Right forelimb (tissue), 1 donor: ENCODE data around the gene PHACTR1.
"Not testable (repeated sequence)": the region's sequence is repeated elsewhere in the genome, so short reads cannot be mapped to it uniquely, and the experiment has no call there.

Experiments used
- DNase-seq: peaks from one replicate; pipeline ENCODE4 v3.0.0-alpha.2; 2018

Gene PHACTR1

DNA sequence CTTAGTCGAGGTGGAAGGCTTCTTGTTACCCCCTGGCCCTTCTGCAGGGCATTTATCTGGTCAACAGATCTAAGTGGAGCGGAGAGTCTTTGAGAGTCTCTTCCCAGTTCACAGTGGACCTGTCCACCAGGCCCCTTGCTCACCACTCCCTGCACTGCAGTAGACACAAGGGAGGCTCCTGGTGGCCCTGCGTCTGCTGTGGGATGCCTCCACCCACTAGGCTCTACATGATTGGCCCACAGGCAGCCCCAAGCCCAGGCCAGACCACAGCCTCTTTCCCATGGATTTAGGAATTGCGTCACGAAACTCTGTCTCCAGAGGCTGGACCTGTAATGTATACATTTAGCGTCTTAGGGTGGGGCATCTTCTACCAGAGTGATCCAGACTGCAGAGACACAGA, 583.4 kb downstream of the PHACTR1 start:
- DNase-seq, result no peak

GRCh38 chr6:13300643-13301590, 584.4 kb downstream of the PHACTR1 start:
- no peak for DNase-seq

DNA sequence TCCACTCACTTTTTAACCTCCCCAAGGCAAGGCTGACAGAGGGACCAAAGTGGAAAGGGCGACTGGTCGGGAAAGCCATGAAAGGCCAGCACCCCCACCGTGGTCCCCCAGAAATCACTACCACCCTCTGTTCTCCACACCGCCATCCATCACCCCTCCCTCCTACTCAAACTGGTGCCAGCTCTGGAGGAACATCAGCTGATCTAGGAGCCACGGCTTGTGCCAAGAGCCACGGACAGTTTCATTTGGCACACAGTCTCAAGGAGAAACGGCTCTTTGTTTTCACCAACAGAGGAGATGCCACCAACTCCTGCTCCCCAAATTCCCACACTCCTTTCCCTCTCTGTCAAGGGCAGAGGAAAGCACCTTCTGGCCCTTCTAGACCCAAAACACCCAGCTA, 585.7 kb downstream of the PHACTR1 start:
- DNase-seq, result no peak

DNA sequence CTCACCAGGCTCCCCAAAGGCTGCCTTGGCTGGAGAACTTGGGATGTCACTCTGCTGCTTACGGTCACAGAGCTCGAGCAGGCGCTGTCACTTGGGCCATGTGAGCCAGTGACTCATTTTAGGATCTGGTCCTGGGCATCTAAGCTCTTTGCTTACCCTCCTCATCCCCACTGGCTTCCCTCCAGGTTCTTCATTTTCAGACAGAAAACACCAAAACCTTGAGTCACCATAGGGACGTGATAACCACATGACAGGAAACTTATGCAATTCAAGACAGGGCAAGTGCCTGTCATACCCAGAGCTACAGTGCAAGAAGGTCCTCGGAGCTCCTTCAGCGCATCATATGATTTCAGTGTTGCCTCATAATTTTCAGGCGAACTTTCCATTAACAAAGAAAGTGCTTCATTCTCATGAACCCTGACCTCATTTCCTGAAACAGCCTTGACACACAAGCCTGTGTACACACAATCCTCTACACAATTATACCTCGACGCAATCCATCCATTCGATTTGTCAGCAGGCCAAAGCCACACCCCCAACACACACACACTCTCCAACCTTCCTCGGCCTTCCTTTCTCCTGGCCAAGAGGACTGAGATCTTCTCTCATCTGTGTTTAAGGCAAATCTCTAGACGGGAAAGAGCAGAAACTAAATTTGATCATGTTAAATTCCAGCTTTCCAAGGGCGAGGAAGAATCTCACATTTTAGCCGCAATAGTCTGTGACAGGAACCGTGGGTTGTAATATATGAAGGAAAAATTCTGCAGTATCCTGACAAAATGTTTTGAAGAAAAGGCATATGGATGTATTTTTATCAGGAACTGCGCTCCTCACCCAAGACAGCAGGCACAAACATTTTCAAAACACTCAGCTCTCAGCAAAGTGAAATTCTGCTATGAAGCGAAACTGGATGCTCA, 586.4 kb downstream of the PHACTR1 start:
- no peak for DNase-seq

DNA sequence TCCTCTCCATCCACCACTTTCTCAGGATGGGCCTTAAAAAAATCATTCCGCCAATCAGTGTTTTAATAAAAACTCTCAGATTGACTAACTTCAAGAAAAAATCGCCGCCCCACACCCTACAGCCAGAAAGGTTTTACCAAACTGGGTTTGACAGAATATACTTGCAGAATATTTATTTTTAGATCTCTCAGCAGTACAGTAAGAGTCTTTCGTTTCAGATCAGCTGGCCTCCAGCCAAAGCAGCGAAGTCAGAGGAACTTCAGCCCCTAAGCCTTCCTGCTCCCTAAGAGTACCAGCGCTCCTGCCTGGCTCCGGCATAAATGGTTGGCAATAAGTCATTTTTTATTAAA, 587.1 kb downstream of the PHACTR1 start:
- DNase-seq, result no peak

DNA sequence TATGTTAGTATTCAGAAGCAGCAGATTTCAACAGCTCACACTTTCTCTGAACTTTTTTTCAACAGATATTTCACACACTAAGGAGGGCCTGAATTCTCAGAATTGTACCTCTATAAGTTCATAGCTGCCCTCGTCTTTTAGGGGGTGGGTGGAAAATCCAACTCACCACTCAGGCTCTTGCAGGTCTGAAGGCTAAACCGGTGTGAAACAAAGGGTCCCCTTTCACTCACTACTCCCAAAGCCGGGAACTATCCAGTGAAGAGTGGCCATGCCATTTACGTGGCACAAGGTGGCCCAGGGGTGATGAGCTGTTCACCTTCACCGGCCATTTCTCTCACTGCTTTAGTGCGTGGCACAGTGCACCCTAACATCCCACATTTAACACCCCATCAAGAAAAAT, 587.5 kb downstream of the PHACTR1 start:
- DNase-seq, result no peak

DNA sequence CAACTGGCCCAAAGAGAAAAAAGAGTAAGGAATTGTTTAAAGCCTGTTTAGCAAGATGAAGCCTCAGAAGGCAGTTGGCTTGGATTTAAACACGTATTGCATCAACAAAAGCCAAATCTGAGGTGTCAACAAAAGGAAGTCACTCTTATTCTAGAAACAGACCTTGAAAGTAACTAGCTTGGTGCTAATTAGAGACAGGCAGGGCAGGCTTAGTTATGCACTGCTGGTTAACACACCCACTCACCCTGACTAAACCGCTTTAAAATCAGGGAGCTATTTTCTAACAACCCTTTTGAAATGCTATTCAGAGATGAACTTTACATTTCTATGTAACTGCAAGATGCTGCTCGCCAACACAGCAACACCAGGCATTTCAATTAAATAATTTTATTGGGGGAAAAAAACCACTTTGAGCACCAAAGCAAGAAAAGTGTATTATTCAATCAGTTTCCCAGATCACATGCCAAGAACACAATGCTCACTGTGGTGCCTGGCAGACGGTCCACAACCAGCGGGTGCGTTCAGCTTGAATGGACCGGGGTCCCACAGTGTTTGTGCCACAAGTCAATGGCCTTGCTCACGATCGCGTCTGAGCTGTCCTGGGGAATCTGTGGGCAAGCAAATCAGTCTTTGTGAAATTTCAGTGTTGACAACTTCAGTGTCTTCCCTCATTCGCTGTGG, 588.2 kb downstream of the PHACTR1 start:
- no peak for DNase-seq

DNA sequence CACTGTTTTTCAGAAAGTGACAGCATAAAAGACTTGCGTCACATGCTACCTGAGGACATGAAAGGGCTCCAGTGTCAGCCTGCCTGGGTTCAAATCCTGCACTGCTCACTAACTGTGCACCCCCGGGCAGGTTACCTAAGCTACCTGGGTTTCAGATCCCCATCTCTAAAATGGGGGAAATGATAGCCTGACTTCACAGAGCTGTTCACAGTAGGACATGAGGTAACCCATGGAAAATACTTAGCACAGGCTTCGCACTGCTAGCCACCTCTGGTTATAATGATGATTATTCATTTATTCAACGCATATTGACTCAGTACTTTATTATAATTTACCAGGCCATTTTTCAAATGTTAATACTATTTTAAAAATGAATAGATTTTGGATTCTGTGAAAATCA, 588.7 kb downstream of the PHACTR1 start:
- DNase-seq, result no peak

DNA sequence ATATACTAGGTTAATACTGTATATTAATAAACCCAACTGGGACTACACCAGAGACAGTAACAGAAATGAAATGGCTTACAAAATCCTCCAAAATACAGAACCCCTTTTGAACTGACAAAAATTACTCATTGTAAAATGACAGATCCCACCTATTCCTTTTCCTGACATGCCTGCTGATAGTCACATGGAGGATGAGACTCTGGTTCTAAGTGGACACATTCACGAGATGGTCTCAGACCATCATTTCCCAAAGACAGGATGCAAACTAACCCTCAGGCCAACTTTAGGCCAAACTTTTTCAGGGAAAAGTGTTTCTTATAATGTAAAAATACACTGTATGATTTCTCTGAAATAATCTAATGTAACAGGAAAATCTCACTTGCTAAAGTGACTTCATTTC, 589.2 kb downstream of the PHACTR1 start:
- no peak for DNase-seq

DNA sequence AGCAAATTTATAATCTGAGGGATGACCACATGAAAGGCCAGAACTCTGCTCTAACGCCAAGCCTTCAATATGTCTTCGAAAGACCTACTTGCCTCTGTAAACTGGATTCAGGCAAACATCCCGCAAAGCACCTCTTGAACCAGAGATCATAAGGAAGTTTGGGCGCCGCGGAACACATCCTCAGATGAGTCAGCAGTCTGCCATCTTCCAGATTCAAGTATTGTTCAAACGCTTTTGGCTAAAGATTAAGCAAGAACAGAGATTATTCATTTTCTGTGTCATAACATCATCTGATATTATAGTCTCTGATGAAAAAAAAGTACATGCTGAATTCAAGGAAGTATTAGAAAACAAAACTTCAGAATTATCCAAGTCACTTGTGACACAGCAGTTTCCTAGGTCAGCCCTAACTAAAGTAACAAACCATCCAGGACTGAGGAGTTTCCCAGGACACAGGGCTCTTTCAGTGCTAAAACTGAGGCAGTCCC, 591.0 kb downstream of the PHACTR1 start:
- DNase-seq, result no peak

DNA sequence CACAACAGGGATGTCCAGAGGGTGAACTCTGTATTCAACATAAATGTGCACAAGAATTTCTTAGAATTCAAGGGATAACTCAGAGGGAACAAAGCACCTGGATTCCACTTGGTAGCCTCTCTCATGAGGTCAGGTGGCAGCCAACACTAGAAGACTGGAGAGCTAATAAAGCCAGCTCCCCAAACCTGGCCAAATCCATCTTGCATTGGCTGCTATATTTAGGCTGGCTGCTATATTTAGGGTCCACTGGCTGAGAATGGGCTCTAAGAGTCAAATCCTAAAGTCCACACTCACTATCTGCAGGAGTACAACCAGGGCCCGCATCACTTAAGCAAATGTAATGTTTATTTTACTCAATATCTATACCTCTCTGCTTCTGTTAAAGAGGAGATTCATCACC, 591.8 kb downstream of the PHACTR1 start:
- no peak for DNase-seq

DNA sequence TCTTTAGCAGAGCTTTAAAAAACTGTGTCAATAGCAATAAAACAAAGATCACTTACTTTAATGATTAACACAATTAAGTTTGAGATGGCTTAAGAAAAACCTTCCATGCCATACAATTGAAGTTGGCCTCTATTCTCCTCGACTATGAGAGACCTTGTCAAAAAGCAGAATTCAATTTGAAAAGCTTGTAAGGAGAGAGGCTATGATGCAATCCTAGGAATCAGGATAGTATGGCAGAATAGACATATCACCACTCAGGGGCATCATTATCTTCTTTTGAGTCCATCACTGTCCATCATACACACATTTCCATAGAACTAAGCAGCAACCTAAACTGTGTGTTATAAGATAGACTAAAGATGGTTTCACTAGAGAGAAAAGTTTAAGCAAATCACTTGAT, 594.6 kb downstream of the PHACTR1 start:
- DNase-seq, result no peak

- no peak for DNase-seq
Observed at GRCh38 chr6:13314806-13315205, 598.2 kb downstream of the PHACTR1 start.

- DNase-seq, result no peak
Observed at GRCh38 chr6:13315896-13316295, 599.3 kb downstream of the PHACTR1 start.

GRCh38 chr6:13318821-13319220, 602.3 kb downstream of the PHACTR1 start:
- DNase-seq, result no peak

DNA sequence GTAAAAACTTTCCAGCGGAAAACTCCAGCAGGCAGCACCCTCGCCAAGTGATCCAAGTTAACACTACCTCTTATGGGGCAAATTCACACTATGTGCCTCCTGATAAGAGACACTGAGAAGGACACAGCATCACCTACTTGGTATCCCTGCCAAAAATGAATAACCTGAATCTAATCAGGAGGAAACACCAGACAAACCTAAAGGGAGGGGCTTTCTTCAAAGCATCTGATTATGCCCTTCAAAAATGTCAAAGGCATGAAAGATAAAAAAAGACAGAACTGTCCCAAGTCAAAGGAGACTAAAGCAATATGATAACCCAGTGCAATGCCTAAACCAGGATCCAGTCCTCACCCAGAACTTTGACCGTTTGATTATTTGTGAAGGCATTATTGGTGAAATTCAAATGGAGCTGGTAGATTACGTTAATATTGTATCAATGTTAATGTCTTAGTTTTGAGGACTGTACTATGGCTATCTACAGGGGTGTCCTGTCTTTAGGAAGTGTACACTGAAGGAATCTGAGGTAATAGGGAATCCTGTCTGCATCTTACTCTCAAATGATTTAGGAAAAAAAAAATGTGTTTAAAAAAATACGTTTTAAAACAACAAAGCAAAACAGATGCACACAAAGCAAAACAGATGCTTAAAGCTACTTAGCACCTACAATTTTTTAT, 603.5 kb downstream of the PHACTR1 start:
- no peak for DNase-seq

DNA sequence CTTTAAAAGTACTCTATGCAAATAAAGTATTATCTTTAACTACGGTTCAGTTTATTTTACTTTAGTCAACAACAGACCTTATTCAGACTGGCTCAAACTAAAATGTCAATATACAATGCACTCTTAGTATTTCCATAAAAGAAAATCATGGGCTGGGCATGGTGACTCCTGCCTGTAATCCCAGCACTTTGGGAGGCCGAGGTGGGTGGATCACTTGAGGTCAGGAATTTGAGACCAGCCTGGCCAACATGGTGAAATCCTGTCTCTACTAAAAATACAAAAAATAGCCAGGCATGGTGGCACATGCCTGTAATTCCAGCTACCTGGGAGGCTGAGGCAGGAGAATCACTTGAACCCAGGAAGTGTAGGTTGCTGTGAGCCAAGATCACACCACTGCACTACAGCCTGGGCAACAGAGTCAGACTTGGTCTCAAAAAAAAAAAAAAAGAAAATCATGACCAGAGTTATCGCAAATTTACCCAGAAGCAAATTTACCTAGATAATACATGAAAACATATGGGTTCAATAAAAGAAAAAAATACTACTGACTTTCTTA, 609.5 kb downstream of the PHACTR1 start:
- not testable (repeated sequence) for DNase-seq

GRCh38 chr6:13327691-13328075, 611.1 kb downstream of the PHACTR1 start:
- no peak for DNase-seq

GRCh38 chr6:13328076-13328874, 611.7 kb downstream of the PHACTR1 start, which contains the start of gene TBC1D7:
TBC1D7 (minus strand) TSS chr6:13328537; CDS start chr6:13326898, 1,639 bp downstream.
- DNase-seq, result peak; percentile 95

DNA sequence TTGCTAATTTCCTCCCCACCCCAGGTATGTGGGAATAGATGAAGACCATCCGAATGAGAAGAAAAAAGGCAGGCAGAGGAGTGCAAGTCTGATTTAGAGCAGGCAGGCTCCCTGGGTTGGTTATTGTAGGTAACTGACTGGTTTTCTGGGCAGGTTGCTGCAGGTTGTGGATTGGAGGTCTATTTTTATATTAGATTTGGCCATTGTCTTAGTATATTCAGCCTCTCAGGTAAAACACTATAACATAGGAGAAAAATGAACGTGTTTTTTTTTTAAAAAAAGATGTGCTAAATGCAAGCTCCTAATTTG, 612.3 kb downstream of the PHACTR1 start:
- no peak for DNase-seq
